ENCODE data around the gene SKAP1. TPM values are rescaled to one million over a fixed set of nuclear protein-coding genes. Genes with fewer than 3 reads are reported as not detected.
"Not testable (repeated sequence)": the region's sequence is repeated elsewhere in the genome, so short reads cannot be mapped to it uniquely, and the experiment has no call there.

The SKAP1 gene
- total RNA-seq, 1 donor from 2014 or later: not detected

DNA sequence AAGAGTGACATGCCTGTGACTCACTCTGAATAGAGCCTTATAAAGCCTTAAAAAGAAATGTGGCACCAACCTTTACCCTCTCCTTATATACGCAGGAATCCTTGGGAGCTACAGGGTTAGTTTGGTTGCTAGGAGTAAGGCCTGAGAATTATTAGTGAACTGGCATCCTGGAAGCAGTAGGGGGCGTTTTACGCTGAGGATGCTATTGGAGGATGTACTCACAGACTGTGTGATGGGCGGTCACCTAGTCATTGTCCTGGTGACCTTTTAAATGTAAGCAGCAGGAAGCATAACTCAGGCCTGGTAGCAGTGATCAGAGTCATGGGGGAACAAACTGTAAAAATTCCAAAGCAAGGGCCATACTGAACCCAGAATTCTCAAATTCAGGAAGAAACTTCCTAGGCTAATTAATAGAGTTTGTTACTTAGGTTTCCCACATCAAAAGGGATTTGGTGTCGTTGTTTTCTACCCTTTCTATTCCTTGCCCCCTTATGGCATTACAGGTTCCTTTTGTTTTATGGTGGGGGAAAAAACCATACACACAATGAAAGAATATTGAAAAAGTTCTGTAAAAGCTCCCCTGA lies 168.6 kb downstream of the SKAP1 start:
- no peak for DNase-seq (ENCODE audit: low spot score)
- intact Hi-C loops (cut with DNase I): loop anchor here (5.0 kb wide), 2 partner anchors 46 to 361 kb away; no protein-coding TSS in a partner anchor

DNA sequence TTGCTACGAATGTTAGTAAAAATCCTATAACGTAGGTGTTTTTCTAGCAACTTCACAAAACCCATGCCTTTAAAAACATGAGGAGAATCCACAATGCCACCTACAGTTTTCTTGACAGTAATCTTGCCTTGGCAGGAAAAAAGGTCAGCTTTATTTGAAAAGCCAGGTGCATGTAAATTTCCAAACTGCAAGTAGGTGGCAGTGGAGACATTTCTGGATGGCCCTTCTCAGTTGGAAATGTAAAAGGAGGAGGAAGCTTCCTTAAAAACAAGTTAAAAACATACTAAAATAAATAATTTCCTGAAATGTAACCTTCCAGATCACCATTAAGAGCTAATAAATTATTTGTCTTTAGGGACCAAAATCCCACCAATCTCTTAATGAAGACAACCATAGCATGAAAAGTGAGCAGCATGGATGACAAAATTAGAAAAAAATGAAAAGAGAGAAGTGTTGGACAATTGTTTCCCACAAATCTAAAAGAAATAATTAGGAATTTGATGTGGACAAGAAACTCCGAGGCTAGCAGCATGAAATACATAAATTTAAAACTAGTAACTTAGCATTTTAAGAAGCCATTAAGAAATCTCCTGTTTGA lies 170.2 kb downstream of the SKAP1 start:
- intact Hi-C loops (cut with DNase I): loop anchor here (5.0 kb wide), 2 partner anchors 48 to 363 kb away; no protein-coding TSS in a partner anchor
- no peak for DNase-seq (ENCODE audit: low spot score)

DNA sequence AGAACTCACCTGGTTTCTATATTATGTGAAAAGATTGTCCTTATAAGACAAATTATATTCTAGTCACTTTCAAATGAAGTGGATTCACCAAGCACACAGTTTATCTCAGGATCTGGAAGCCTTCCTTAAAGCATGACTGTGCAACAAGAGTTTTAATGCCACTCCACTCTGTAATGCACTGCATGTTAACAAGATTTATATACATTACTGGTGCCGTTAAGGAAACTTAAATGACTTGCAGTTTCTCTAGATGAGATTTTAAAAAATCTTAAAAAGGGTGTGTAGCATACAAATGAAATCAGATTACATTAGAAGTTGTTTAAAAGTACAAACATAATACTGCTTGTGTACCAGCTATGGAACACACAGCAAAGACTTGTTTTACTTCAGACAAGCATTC lies 171.7 kb downstream of the SKAP1 start:
- DNase-seq (ENCODE audit: low spot score): no peak
- intact Hi-C loops (cut with DNase I): no loop called here

DNA sequence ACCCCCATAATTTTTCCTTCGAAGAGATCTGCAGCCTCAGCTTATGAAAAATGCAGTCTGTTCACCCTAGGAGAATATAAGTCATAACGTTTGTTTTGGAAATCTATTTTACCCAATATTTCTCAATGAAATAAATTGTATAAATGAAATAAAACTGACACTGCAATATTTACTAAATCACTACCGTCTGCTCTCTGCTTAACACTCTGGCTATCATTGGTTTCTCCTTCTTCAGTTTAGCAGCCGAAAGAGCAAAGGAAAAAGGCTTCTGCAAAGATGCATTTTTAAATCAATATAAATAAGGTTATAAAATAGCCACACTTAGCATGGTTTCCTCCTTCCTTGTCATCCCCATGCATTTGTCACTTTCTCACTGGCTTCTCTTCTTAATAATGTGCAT lies 174.3 kb downstream of the SKAP1 start:
- intact Hi-C loops (cut with DNase I): no loop called here
- no peak for DNase-seq (ENCODE audit: low spot score)

DNA sequence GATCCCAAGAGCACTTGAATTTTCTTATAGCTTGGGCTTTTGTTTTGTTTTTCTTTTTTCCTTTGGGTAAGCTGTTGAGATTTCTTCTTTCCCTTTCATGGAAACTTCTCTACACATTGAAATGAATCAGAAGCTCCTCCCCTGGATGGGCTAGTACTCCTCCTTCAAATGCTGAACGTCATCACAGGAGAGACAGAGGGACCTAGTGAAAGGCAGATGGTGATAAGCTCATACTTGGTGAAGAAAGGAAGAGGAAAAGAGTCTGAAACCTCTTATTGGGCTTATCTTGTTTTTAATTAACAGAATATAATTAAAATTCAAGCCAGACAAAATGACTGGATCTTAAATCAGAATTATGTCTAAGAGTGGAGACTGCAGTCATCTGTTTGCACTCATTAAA lies 175.1 kb downstream of the SKAP1 start:
- DNase-seq (ENCODE audit: low spot score): no peak
- intact Hi-C loops (cut with DNase I): no loop called here

DNA sequence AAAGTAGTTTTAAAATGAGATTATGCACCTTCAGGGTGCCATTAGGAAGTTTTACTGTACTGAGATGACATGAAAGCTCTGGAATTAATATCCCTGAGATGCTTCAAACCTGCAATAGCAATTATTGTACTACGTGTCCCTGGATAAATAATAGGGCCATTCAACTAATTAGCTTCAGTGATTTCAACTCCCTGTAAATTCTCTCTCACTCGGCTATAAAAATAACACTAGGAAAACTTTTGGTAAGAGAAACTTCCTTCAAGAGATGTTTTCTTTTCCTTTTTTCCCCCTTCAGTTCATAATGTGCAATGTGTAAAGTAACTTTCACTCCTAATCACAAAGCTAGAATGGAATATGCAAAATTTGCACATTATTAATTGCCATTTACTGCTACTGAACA lies 176.0 kb downstream of the SKAP1 start:
- intact Hi-C loops (cut with DNase I): no loop called here
- no peak for DNase-seq (ENCODE audit: low spot score)

DNA sequence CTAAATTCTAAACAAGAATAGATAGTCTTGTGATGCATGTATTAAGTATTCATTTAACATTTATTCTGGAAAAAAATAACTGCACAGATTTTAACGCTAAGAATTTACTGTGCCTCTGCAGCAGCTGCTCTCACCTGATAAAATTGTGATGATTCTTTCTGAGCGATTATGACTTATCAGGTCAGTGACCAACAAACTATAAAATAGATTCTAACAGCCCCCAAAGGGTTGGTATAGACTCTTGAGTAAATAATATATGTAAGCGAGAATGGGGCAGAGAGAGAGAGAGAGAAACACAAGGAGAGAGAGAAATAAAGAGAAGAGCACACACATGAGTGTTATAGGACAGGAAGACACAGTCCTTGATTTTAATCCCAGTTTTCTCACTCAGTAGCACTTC lies 178.1 kb downstream of the SKAP1 start:
- intact Hi-C loops (cut with DNase I): no loop called here
- DNase-seq (ENCODE audit: low spot score): no peak

DNA sequence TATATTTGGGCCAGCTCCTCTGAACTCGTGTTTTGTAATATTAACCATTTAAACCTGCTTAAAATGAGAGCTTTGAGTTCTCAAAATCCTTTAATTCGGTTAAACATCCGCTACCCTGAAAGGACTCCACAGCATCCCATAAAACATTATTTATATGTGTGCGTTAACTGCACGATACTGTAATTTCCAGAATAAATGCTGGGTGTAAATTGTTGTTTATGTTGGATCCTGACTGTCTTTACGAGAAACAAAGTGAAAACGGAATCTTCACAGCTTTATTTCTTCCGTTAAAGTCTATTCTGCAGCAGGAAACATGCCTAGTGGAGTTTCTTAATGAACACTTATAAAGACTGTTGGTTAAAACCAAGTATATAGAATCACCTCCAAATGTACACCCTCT lies 179.1 kb downstream of the SKAP1 start:
- intact Hi-C loops (cut with DNase I): no loop called here
- no peak for DNase-seq (ENCODE audit: low spot score)

DNA sequence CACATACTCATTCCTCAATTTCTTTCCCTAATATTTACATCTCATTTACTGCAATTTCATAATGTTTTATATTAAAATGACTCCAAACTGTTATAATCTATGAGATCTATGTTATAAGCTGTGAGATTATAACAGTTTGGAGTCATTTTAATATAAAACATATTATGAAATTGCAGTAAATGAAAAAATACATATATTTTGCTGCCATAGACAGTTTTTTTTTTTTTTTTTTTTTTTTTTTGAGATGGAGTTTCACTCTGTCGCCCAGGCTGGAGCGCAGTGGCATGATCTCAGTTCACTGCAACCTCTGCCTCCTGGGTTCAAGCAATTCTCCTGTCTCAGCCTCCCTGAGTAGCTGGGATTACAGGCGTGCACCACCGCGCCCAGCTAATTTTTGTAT lies 180.0 kb downstream of the SKAP1 start:
- intact Hi-C loops (cut with DNase I); DNase-seq (ENCODE audit: low spot score): not testable (repeated sequence)

DNA sequence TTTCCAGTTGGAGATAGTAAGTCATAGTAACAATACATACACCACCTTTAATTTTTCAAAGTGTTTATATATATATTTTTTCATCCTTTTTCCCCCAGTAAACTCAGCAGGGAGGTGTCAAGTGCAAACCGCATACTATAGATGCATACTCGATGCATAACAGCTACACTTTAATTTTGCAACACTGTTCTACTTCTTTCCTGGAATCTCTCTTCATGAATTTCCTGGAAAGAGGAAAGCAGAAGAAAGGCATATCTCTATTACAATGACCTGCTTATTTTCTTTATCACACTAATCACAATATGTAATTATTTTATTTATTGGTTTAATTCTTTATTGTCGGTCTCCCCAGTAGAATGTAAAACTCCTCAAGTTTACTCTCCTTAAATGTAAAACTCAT lies 182.4 kb downstream of the SKAP1 start:
- DNase-seq (ENCODE audit: low spot score): no peak
- intact Hi-C loops (cut with DNase I): loop anchor here (10.0 kb wide), 1 partner anchor 347 kb away; the partner anchor contains the start of genes HOXB3 and HOXB5

DNA sequence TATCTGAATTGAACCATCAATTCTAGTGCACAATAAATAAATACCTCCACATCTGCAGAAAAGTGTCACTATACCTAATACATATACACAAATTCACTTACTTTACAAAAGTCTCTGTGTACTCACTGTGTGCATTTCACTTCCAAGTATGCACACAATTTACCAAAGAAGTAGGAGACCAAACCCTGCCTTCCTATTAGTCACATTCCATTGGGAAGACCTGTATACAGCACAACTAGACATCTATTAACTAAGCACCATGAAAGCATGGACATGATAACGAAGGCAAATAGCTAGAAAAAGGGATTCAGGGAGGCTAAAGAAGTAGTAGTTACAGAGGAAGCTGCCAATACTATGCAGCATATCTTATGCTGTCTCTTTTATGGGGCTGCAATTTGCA lies 183.0 kb downstream of the SKAP1 start:
- intact Hi-C loops (cut with DNase I): loop anchor here (10.0 kb wide), 1 partner anchor 348 kb away; the partner anchor contains the start of genes HOXB3 and HOXB5
- DNase-seq (ENCODE audit: low spot score): no peak

DNA sequence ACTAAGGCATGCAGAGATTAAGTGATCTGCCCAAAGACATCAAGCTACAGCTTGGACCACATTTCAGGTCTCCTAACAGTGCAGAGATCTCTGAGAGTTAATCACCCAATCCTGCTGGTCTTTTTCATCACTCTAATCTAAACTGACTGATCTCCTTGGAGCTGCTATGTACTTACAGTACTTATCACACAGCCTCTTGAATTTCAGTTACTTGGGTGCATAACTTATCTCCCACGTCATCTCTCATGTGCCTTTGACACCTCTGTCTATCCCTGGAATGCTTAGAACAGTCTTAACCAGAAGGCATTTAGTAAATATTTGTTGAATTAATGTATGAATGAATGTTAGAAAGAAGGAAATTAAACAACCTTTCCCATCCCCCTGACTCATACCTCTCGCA lies 183.4 kb downstream of the SKAP1 start:
- no peak for DNase-seq (ENCODE audit: low spot score)
- intact Hi-C loops (cut with DNase I): loop anchor here (10.0 kb wide), 1 partner anchor 348 kb away; the partner anchor contains the start of genes HOXB3 and HOXB5

DNA sequence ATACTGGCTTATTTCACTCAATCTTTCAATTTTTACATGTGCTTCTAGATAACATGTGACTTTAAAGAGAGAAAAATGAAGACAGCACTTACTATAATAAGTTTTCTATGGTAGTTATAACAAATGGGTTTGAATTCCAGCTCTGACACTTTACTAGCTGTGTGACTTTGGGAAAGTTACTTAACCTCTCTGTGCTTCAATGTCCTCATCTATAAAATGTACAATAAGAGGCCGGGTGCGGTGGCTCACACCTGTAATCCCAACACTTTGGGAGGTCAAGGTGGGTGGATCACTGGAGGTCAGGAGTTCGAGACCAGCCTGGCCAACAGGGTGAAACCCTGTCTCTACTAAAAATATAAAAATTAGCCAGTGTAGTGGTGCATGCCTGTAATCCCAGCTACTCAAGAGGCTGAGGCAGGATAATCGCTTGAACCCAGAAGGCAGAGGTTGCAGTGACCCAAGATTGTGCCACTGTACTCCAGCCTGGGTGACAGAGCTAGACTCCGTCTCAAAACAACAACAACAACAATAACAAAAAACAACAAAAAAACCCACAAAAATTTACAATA lies 184.5 kb downstream of the SKAP1 start:
- not testable (repeated sequence) for DNase-seq (ENCODE audit: low spot score)
- intact Hi-C loops (cut with DNase I): loop anchor here (10.0 kb wide), 1 partner anchor 349 kb away; the partner anchor contains the start of genes HOXB3 and HOXB5

DNA sequence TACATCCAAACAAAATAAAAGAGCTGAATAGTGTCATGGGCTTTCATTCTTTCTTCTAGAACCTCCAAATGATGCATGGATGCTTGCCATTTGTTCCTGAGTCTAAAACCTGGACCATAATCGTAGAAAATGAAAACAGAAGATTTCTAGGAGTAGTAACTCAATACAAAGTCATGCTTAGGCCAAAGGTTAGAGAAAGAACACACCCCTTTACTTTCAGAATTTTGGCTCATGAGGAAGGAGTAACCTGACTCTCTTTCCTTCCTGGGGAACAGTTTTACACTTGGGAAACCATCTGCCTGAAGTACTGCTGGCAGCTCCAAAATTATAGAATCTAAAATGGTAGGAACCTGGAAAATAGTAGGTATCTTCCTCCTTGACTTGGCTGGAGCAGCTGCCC lies 185.2 kb downstream of the SKAP1 start:
- no peak for DNase-seq (ENCODE audit: low spot score)
- intact Hi-C loops (cut with DNase I): loop anchor here (10.0 kb wide), 1 partner anchor 350 kb away; the partner anchor contains the start of genes HOXB3 and HOXB5

DNA sequence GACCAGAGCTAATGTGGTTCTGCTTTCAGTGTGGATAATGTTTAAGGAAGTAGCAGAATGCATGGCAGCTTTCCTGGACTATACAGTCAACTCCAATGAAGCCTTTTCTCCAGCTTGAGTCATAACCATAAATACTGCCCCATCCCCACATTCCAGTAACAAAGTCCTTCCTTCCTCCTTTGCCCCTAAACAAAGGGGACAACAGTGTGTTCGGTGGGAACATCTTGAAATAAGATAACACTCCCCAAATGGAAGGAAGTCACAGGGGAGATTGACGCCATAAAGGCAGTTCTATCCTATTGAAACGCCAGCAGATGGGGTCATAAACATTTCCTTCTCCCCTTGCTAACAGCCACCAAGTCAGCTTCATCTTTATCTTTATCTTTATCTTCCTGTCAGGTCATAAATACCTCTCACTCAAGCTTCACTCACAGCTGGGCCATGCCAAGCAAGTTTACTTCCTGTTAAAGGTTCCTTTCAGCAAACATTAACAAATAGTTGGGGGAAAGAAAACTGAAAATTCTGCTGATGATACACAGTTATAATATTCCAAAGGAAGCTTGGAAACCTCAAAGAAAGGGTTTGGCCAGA lies 185.8 kb downstream of the SKAP1 start:
- intact Hi-C loops (cut with DNase I): loop anchor here (10.0 kb wide), 1 partner anchor 351 kb away; the partner anchor contains the start of genes HOXB3 and HOXB5
- DNase-seq (ENCODE audit: low spot score): no peak

DNA sequence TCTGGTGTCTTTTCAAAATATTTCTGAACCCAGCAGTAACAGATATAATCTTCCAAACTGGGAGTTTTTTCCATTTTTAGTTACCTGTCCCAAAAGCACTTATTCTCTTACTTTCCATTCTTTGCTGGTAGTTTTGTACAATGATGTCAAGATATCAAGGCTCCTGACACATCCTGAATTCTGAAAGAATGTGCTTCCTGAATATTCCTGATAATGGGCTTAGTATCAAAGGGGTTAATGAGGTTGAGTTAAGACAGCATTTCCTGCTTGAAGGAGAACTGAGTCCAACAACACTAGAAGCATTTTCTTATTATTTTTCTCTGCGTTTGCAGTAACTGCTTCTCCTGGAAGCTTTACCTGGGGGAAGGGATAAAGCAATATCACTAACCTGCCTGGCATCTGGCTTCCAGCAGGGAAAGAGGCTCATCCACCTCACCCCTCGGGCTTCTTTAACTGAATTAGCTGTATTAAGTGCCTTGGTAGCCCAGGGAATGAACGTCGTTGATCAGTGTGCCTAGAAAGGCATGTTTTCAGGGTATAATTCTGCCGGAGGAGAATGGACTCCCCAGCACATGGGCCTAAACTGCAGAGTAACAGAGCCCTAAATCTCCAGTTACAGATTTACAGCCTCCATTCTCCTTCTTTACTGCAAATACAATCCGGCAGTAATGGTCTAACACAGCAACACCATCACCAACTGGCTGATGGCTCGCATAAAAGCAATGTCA lies 188.1 kb downstream of the SKAP1 start:
- DNase-seq (ENCODE audit: low spot score): no peak
- intact Hi-C loops (cut with DNase I): loop anchor here (10.0 kb wide), 1 partner anchor 353 kb away; the partner anchor contains the start of genes HOXB3 and HOXB5

DNA sequence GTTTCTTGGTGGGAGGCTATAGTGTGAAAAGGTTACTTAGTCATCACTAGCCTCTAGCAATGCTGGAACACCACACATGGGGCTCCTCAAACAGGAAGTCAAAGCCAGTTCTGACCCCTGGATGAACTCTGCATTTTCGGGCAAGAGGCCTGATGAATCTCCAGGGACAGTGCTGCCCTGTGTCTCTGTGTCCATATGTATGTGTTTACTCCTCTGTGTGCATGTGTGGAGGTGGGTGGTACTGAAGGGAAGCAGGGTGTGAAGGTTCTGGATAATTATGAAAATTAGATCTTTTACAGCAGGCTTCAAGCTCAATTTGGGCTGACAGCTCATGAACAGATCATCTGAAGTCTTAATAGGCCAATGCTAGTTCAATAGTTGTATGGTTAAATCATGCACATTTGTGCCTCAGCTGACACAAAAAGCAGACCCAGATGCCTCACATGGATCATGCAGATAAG lies 188.9 kb downstream of the SKAP1 start:
- no peak for DNase-seq (ENCODE audit: low spot score)
- intact Hi-C loops (cut with DNase I): loop anchor here (10.0 kb wide), 1 partner anchor 354 kb away; the partner anchor contains the start of genes HOXB3 and HOXB5

DNA sequence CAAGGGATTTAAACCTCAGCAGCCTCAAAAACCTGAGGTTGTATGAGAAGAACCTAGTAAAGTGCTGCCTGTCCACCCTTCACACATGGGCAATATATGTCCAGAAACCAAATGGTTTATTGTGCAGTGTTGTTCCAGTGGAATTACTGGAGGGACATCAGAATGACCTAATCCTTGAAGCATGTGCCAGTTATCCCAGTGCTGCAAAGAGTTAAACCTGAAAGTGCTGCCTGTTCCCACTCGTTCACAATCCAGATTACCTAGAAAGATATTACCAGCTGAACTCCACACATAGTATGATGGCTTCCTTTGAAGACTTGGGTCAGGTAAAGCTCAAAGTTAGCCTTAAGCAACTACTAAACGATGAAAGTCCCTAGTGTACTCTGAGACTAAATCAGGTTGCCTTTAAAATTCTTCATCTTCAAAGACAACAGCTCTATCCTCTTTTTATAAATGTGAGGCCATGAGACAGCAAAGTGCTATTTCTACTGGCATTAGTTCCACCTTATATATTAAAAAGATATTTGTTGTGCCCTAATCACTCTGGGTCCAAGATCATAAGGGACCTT lies 189.4 kb downstream of the SKAP1 start:
- no peak for DNase-seq (ENCODE audit: low spot score)

DNA sequence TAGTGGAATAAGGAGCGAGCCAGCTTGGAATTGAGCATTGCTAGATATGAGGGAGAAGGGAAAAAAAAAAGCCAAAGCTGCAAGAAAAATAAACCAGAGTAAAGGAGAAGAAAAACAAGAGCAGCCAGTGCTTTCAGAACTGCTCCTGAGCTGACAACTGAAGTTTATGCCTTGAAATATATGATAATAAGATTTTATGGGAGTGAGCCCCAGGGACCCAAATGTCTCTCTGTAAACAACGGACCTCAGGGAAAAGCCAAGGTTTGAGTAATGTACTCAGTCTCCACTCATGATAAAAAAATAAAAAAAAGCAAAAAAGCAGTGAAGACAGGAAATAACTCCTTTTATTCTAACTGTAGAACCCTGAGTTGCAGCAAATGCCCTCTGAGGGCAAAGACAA lies 189.9 kb downstream of the SKAP1 start:
- DNase-seq (ENCODE audit: low spot score): no peak
- intact Hi-C loops (cut with DNase I): loop anchor here (10.0 kb wide), 1 partner anchor 355 kb away; the partner anchor contains the start of genes HOXB3 and HOXB5

More for the DNA sequence above, 189.4 kb downstream of the SKAP1 start:
- intact Hi-C loops (cut with DNase I): loop anchor here (10.0 kb wide), 1 partner anchor 354 kb away; the partner anchor contains the start of genes HOXB3 and HOXB5
